GM21576 (cell line): Measurements from ENCODE around the gene TMIGD1.

Source experiments
- ATAC-seq: cut with Tn5 transposase; IDR thresholded peaks from one replicate; pipeline ENCODE4 v1.9.1; 2021; ENCODE audit warnings: mild to moderate bottlenecking, moderate library complexity; ENCODE audit not compliant: unreplicated experiment

TMIGD1 gene

GRCh38 chr17:30336369-30337171, 2.7 kb upstream of the TMIGD1 start:
- ATAC-seq = no peak

- ATAC-seq = no peak
Observed at GRCh38 chr17:30334421-30334820, 564 bp upstream of the TMIGD1 start.

GRCh38 chr17:30332057-30332542, 1.8 kb downstream of the TMIGD1 start:
- ATAC-seq = peak; percentile 75

- ATAC-seq = no peak
Observed at GRCh38 chr17:30326809-30327208, 7.0 kb downstream of the TMIGD1 start.

GRCh38 chr17:30324723-30325122, 9.1 kb downstream of the TMIGD1 start:
- no peak for ATAC-seq

GRCh38 chr17:30323895-30324319, 9.9 kb downstream of the TMIGD1 start:
- no peak for ATAC-seq

GRCh38 chr17:30323262-30323894, 10.5 kb downstream of the TMIGD1 start:
- no peak for ATAC-seq

GRCh38 chr17:30321314-30321713, 12.5 kb downstream of the TMIGD1 start:
- no peak for ATAC-seq

GRCh38 chr17:30318155-30318554, 15.7 kb downstream of the TMIGD1 start:
- ATAC-seq = no peak

- ATAC-seq = no peak
Observed at GRCh38 chr17:30316736-30317135, 17.1 kb downstream of the TMIGD1 start.

- no peak for ATAC-seq
Observed at GRCh38 chr17:30315106-30315505, 18.8 kb downstream of the TMIGD1 start.

- no peak for ATAC-seq
Observed at GRCh38 chr17:30314474-30314873, 19.4 kb downstream of the TMIGD1 start.

- no peak for ATAC-seq
Observed at GRCh38 chr17:30312226-30312625, 21.6 kb downstream of the TMIGD1 start.

GRCh38 chr17:30310562-30310961, 23.3 kb downstream of the TMIGD1 start:
- no peak for ATAC-seq

- no peak for ATAC-seq
Observed at GRCh38 chr17:30309591-30309990, 24.3 kb downstream of the TMIGD1 start.

- no peak for ATAC-seq
Observed at GRCh38 chr17:30308406-30308805, 25.5 kb downstream of the TMIGD1 start.

- no peak for ATAC-seq
Observed at GRCh38 chr17:30304778-30305177, 29.1 kb downstream of the TMIGD1 start.

GRCh38 chr17:30302241-30302640, 31.6 kb downstream of the TMIGD1 start:
- ATAC-seq = no peak

GRCh38 chr17:30300818-30301217, 33.0 kb downstream of the TMIGD1 start:
- no peak for ATAC-seq

- no peak for ATAC-seq
Observed at GRCh38 chr17:30299000-30299399, 34.9 kb downstream of the TMIGD1 start.

GRCh38 chr17:30297715-30298114, 36.1 kb downstream of the TMIGD1 start:
- ATAC-seq = no peak

- no peak for ATAC-seq
Observed at GRCh38 chr17:30296499-30297080, 37.3 kb downstream of the TMIGD1 start.
